Karpas-422 (cell line): Measurements from ENCODE around the gene ARL2. TPM values are rescaled to one million over a fixed set of nuclear protein-coding genes. Genes with fewer than 3 reads are reported as not detected.
A peak's percentile ranks its signal among the peaks of the same experiment; 100 is the strongest.

Experiments
- DNase-seq: peaks from one replicate; pipeline ENCODE4 v3.0.0-alpha.2; 2015
- H2AFZ ChIP-seq: fragments of 200-600 bp; sonication (generic); 2 replicates; pipeline ENCODE4 v1.6.1; 2014; ENCODE audit warnings: antibody characterized with exemption, low read length, mixed read lengths
- H3K27ac ChIP-seq: fragments of 200-600 bp; sonication (generic); 2 replicates; pipeline ENCODE4 v1.5.1; 2014; ENCODE audit warnings: mild to moderate bottlenecking, low read length, moderate library complexity
- H3K27me3 ChIP-seq: fragments of 200-600 bp; sonication (generic); 2 replicates; pipeline ENCODE4 v1.6.1; 2014; ENCODE audit warnings: low read length, mixed read lengths
- H3K36me3 ChIP-seq: fragments of 200-600 bp; sonication (generic); 2 replicates; pipeline ENCODE4 v1.6.1; 2014; ENCODE audit warnings: low read length, mixed read lengths; ENCODE audit not compliant: insufficient read depth
- H3K4me1 ChIP-seq: fragments of 200-600 bp; sonication (generic); 2 replicates; pipeline ENCODE4 v1.6.1; 2014; ENCODE audit warnings: mild to moderate bottlenecking, low read length, mixed read lengths
- H3K4me2 ChIP-seq: fragments of 200-600 bp; sonication (generic); 2 replicates; pipeline ENCODE4 v1.6.1; 2014; ENCODE audit warnings: low read length, low read depth, mild to moderate bottlenecking; ENCODE audit not compliant: poor library complexity, severe bottlenecking
- H3K4me3 ChIP-seq: fragments of 200-600 bp; sonication (generic); 2 replicates; pipeline ENCODE4 v1.5.1; 2014; ENCODE audit warnings: mild to moderate bottlenecking, antibody characterized with exemption, low read length, mixed read lengths
- H3K79me2 ChIP-seq: fragments of 200-600 bp; sonication (generic); 2 replicates; pipeline ENCODE4 v1.6.1; 2014; ENCODE audit warnings: mild to moderate bottlenecking, low read length, mixed read lengths
- H3K9ac ChIP-seq: fragments of 200-600 bp; sonication (generic); 2 replicates; pipeline ENCODE4 v1.6.0; 2014; ENCODE audit warnings: low read length
- H3K9me2 ChIP-seq: fragments of 200-600 bp; sonication (generic), shearing (Covaris generic); replicated peaks from 2 replicates; pipeline ENCODE4 v1.6.0; 2014; ENCODE audit warnings: mild to moderate bottlenecking, low read length, moderate library complexity; ENCODE audit not compliant: insufficient read depth
- H3K9me3 ChIP-seq: fragments of 300-700, 200-600 bp; sonication (generic); 2 replicates; pipeline ENCODE4 v1.6.1; 2014; ENCODE audit warnings: low read length, mixed read lengths
- H4K20me1 ChIP-seq: fragments of 200-600 bp; sonication (generic); 2 replicates; pipeline ENCODE4 v1.6.1; 2014; ENCODE audit warnings: mild to moderate bottlenecking, antibody characterized with exemption, low read length, low read depth; ENCODE audit not compliant: insufficient read depth
- total RNA-seq: library from RNA; depleted of rRNA; stranded (reverse); fragments of >200 nt; shearing (Covaris generic); gene quantifications from 2 replicates; pipeline ENCODE4 v1.2.3, GENCODE V29; 2014; ENCODE audit warnings: low replicate concordance

ARL2 gene
- total RNA-seq, 1 experiment from 2014 or later = 28.9 TPM

- no peak for DNase-seq
- Histone ChIP-seq H3K9me3 (no peaks in the 10 kb centered on the region), H3K9me2 (no peaks in the 10 kb centered on the region), H3K4me2 (no peak overlapping the region), H3K79me2 (no peaks in the 10 kb centered on the region), H3K4me1 (peaks cover 26% of the 10 kb centered on the region), H3K27ac (no peak overlapping the region), H3K27me3 (no peaks in the 10 kb centered on the region), H4K20me1 (no peaks in the 10 kb centered on the region), H3K4me3 (no peak overlapping the region), H3K9ac (no peak overlapping the region), H3K36me3 (no peaks in the 10 kb centered on the region), H2AFZ (peak overlapping the region; percentile 20; the same call in 1 of the 2 replicates)
Measured at GRCh38 chr11:64987998-64988854, 25.7 kb upstream of the ARL2 start.

DNA sequence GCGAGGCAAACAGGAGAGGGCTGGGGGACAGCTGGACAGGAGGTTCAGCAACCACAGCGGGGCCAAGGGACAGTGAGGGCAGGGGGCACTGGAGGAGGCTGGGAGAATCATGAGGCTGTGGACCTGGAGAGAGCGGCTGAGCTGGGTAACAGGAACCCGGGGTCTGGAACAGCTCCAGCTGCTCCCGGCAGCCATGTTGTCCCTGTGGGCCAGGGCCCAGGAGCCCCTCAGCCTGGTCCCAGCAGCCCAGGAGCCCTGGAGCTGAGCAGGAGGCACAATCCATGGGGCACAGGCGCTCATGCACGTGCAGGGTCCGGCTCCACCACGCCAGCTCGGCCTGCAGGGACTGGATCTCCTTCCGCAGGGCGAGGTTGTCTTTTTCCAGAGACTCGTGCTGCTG is 24.5 kb upstream of the ARL2 start:
- Histone ChIP-seq H3K4me1 (peaks cover 26% of the 10 kb centered on the region), H3K36me3 (no peaks in the 10 kb centered on the region), H3K4me2 (peak overlapping the region; percentile 87), H2AFZ (no peak overlapping the region), H4K20me1 (no peaks in the 10 kb centered on the region), H3K9ac (0 out of 2 replicates have a peak overlapping the region, but pooled peaks have one; percentile 65), H3K27me3 (no peaks in the 10 kb centered on the region), H3K9me2 (no peaks in the 10 kb centered on the region), H3K9me3 (no peaks in the 10 kb centered on the region), H3K4me3 (no peak overlapping the region), H3K27ac (no peak overlapping the region), H3K79me2 (no peaks in the 10 kb centered on the region)
- DNase-seq = no peak

- Histone ChIP-seq H3K4me2 (peak overlapping the region; percentile 87), H3K27ac (peak overlapping the region; percentile 85), H3K9ac (peak overlapping the region; percentile 65), H3K9me3 (no peaks in the 10 kb centered on the region), H3K9me2 (no peaks in the 10 kb centered on the region), H3K36me3 (no peaks in the 10 kb centered on the region), H3K4me1 (peaks cover 26% of the 10 kb centered on the region), H3K79me2 (no peaks in the 10 kb centered on the region), H4K20me1 (no peaks in the 10 kb centered on the region), H3K27me3 (no peaks in the 10 kb centered on the region), H2AFZ (peak overlapping the region; percentile 95), H3K4me3 (peak overlapping the region; percentile 58)
- peak; percentile 88 for DNase-seq
Measured at GRCh38 chr11:64990222-64990923, 23.6 kb upstream of the ARL2 start.

DNA sequence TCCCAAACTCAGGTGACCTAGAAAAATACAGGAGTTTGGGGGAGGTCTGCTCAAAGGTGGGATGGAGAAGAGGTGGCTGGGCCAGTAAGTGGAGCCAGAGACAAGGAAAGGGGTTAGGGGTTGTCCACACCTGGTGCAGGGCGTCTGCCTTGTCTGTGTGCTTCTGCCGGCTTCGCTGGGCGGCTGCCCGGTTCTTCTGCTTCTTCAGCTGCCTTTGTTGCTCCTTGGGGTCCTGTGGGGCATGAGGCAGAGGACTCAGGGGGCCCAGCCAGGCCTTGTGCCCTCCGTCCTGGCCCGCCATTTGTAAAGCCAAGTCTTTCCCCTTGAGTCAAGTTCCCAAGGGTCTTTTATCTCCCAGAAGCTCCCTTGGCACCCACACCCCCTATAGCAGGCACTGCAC is 19.6 kb upstream of the ARL2 start:
- H3K4me1 ChIP-seq = peaks cover 36% of the 10 kb centered on the region
- no peaks in the 10 kb centered on the region for H3K27me3 ChIP-seq
- H3K79me2 ChIP-seq = no peaks in the 10 kb centered on the region
- no peak for DNase-seq
- no peaks in the 10 kb centered on the region for H4K20me1 ChIP-seq
- H3K27ac ChIP-seq = no peak overlapping the region
- no peak overlapping the region for H3K9ac ChIP-seq
- H2AFZ ChIP-seq = no peak overlapping the region
- H3K36me3 ChIP-seq = no peaks in the 10 kb centered on the region
- no peaks in the 10 kb centered on the region for H3K9me2 ChIP-seq
- no peak overlapping the region for H3K4me2 ChIP-seq
- no peaks in the 10 kb centered on the region for H3K9me3 ChIP-seq
- H3K4me3 ChIP-seq = no peak overlapping the region

GRCh38 chr11:64996327-64996709 is 17.6 kb upstream of the ARL2 start:
- H3K36me3 ChIP-seq = no peaks in the 10 kb centered on the region
- no peak overlapping the region for H3K27ac ChIP-seq
- H3K79me2 ChIP-seq = no peaks in the 10 kb centered on the region
- H3K4me1 ChIP-seq = peaks cover 20% of the 10 kb centered on the region
- no peaks in the 10 kb centered on the region for H3K27me3 ChIP-seq
- H3K4me3 ChIP-seq = peak overlapping the region; percentile 25; the same call in 1 of the 2 replicates
- H4K20me1 ChIP-seq = no peaks in the 10 kb centered on the region
- no peaks in the 10 kb centered on the region for H3K9me3 ChIP-seq
- H2AFZ ChIP-seq = no peak overlapping the region
- H3K9me2 ChIP-seq = no peaks in the 10 kb centered on the region
- H3K4me2 ChIP-seq = peak overlapping the region; percentile 30
- peak overlapping the region; percentile 22 for H3K9ac ChIP-seq
- no peak for DNase-seq

DNA sequence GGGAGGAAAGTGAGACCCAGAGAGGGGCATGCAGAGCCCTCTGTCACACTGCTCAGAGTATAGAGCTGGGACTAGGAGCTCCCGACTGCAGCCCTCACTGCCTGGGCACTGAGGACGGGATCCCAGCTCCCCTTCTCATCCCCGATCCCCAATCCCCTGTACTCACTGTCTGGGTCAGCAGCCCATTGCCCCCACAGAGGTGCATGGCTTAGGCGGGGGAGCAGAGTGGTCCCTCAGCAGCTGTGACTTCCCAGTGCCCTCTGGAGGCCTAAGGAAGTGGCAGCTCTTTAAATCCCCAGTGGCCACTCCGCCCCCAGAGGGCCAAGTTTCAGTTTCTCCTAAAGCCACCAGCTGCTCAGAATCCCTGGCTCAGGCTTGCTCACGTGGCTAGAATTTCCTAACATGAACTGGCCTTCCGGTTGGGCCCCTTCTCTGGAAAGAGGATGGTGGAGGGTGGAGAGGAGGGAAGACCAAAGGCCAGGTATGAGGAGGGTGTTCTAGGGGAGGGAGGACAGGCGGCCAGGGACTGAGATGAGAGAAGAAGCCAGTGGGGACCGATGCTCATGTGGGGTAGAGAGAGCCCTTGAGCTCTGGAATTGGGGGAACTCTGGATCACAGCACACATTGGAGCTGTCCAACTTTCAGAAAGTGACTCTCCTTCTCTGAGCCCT is 17.1 kb upstream of the ARL2 start, which contains the start of gene BATF2:
TSS of gene BATF2 (minus strand) at position 262 of the 671 bp plus-strand sequence. CDS start at position 205, 57 bp downstream.
- no peaks in the 10 kb centered on the region for H3K36me3 ChIP-seq
- no peak within 1 kb of the TSS for H2AFZ ChIP-seq
- H3K9me2 ChIP-seq = no peaks in the 10 kb centered on the region
- no peak within 1 kb of the TSS for H3K27ac ChIP-seq
- no peaks in the 10 kb centered on the region for H4K20me1 ChIP-seq
- no peaks in the 10 kb centered on the region for H3K79me2 ChIP-seq
- H3K4me3 ChIP-seq = peak within 1 kb of the TSS; percentile 25
- no peaks in the 10 kb centered on the region for H3K9me3 ChIP-seq
- peak within 1 kb of the TSS; percentile 22 for H3K9ac ChIP-seq
- DNase-seq = peak; percentile 60
- H3K4me1 ChIP-seq = peaks cover 20% of the 10 kb centered on the region
- H3K4me2 ChIP-seq = peak within 1 kb of the TSS; percentile 30
- H3K27me3 ChIP-seq = no peaks in the 10 kb centered on the region

GRCh38 chr11:64998141-64998540 is 15.8 kb upstream of the ARL2 start:
- peaks cover 20% of the 10 kb centered on the region for H3K4me1 ChIP-seq
- DNase-seq = peak; percentile 70
- no peaks in the 10 kb centered on the region for H3K79me2 ChIP-seq
- no peak overlapping the region for H3K9ac ChIP-seq
- no peak overlapping the region for H3K27ac ChIP-seq
- no peak overlapping the region for H3K4me2 ChIP-seq
- H3K4me3 ChIP-seq = no peak overlapping the region
- no peaks in the 10 kb centered on the region for H3K9me3 ChIP-seq
- no peaks in the 10 kb centered on the region for H3K9me2 ChIP-seq
- no peaks in the 10 kb centered on the region for H3K36me3 ChIP-seq
- no peaks in the 10 kb centered on the region for H4K20me1 ChIP-seq
- no peaks in the 10 kb centered on the region for H3K27me3 ChIP-seq
- H2AFZ ChIP-seq = 0 out of 2 replicates have a peak overlapping the region, but pooled peaks have one; percentile 7
